Right atrium auricular region (tissue), 2 donors: Measurements from ENCODE around the gene KANSL1L. TPM values are rescaled to one million over a fixed set of nuclear protein-coding genes. Genes with fewer than 3 reads are reported as not detected.
"Not testable (repeated sequence)": the region's sequence is repeated elsewhere in the genome, so short reads cannot be mapped to it uniquely, and the experiment has no call there.

Experiments
- DNase-seq: peaks from one replicate; pipeline ENCODE4 v3.0.0-alpha.2; 2019; ENCODE audit warnings: low spot score
- H3K27ac ChIP-seq, 2 donors: fragments of 200-600 bp; sonication (generic); 1 replicate in 1 of 2; 2 replicates in 1 of 2; pipeline ENCODE4 v1.5.1; 2016 to 2019
- H3K27me3 ChIP-seq, 2 donors: fragments of 200-600 bp; sonication (generic); one replicate each; pipeline versions ENCODE4 v1.5.1 to v1.6.0; 2017 to 2019
- H3K36me3 ChIP-seq: fragments of 200-600 bp; sonication (generic); one replicate; pipeline ENCODE4 v1.5.1; 2016
- H3K4me1 ChIP-seq, 2 donors: fragments of 200-600 bp; sonication (generic); one replicate each; pipeline versions ENCODE4 v1.5.1 to v1.6.0; 2017 to 2019
- H3K4me3 ChIP-seq, 2 donors: fragments of 200-600 bp; sonication (generic); 1 replicate in 1 of 2; 2 replicates in 1 of 2; pipeline ENCODE4 v1.5.1; 2017 to 2019; ENCODE audit warnings: mild to moderate bottlenecking in 1 of 2, moderate library complexity in 1 of 2
- H3K9me3 ChIP-seq, 2 donors: fragments of 200-600 bp; sonication (generic); one replicate each; pipeline ENCODE4 v1.5.1; 2019
- total RNA-seq, 2 donors: library from RNA; depleted of rRNA; stranded (reverse); fragments of >200 nt; gene quantifications; one replicate each; pipeline ENCODE4 v1.1.0, GENCODE V29; 2016
- TF ChIP-seq, protein P1 (sequence below), 2 donors: fragments of 200-600 bp; sonication (generic); IDR thresholded peaks; one replicate each; pipeline ENCODE4 v1.5.1; 2019; ENCODE audit warnings: antibody characterized with exemption in 2 of 2

KANSL1L gene
- total RNA-seq, 2 donors from 2014 or later = 16.5 to 19.4 TPM

GRCh38 chr2:210195101-210195852 lies 24.1 kb upstream of the KANSL1L start:
- H3K4me3 ChIP-seq = peak overlapping the region in 1 of 2 donors; percentile 35
- no peak overlapping the region for H3K27ac ChIP-seq
- no peak for DNase-seq
- H3K9me3 ChIP-seq = no peaks in the 10 kb centered on the region
- TF ChIP-seq, protein P1, sequence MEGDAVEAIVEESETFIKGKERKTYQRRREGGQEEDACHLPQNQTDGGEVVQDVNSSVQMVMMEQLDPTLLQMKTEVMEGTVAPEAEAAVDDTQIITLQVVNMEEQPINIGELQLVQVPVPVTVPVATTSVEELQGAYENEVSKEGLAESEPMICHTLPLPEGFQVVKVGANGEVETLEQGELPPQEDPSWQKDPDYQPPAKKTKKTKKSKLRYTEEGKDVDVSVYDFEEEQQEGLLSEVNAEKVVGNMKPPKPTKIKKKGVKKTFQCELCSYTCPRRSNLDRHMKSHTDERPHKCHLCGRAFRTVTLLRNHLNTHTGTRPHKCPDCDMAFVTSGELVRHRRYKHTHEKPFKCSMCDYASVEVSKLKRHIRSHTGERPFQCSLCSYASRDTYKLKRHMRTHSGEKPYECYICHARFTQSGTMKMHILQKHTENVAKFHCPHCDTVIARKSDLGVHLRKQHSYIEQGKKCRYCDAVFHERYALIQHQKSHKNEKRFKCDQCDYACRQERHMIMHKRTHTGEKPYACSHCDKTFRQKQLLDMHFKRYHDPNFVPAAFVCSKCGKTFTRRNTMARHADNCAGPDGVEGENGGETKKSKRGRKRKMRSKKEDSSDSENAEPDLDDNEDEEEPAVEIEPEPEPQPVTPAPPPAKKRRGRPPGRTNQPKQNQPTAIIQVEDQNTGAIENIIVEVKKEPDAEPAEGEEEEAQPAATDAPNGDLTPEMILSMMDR (IDR thresholded peaks at IDR 0.05) = peak; percentile 52 to 82
- no peaks in the 10 kb centered on the region for H3K4me1 ChIP-seq
- no peaks in the 10 kb centered on the region for H3K27me3 ChIP-seq
- H3K36me3 ChIP-seq = no peaks in the 10 kb centered on the region

DNA sequence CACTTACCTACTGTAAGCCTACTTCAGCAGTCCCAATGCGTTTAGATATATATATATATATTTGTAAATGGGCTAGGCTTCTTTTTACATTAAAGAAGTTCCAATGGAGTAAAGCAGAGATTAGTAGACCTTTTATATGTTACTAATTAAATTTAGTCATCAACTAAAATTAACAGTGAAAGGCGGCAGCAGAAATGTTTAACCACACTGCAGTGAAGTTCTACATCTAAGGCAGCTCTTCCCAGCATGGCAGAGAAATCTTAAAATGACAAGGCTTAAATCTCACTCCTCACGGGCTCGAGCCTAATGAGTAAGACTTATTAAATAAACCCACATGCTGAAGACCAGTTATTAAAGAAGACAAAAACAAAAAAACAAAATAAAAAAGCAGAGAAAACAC lies 19.1 kb upstream of the KANSL1L start:
- H3K4me1 ChIP-seq = no peaks in the 10 kb centered on the region
- no peak overlapping the region for H3K4me3 ChIP-seq
- no peak for DNase-seq
- no peaks in the 10 kb centered on the region for H3K36me3 ChIP-seq
- TF ChIP-seq, protein P1 (IDR thresholded peaks at IDR 0.05) = no peak
- no peak overlapping the region for H3K27ac ChIP-seq
- no peaks in the 10 kb centered on the region for H3K27me3 ChIP-seq
- peaks cover 0 to 13% of the 10 kb centered on the region in 2 donors for H3K9me3 ChIP-seq

GRCh38 chr2:210189452-210190138 lies 18.4 kb upstream of the KANSL1L start:
- Histone ChIP-seq H3K9me3 (peaks cover 0 to 21% of the 10 kb centered on the region in 2 donors), H3K36me3 (no peaks in the 10 kb centered on the region), H3K27ac (no peak overlapping the region), H3K4me1 (no peaks in the 10 kb centered on the region), H3K4me3 (no peak overlapping the region), H3K27me3 (no peaks in the 10 kb centered on the region)
- TF ChIP-seq, protein P1 (IDR thresholded peaks at IDR 0.05) = no peak
- no peak for DNase-seq

- H3K27ac ChIP-seq = no peak overlapping the region
- no peaks in the 10 kb centered on the region for H3K36me3 ChIP-seq
- H3K9me3 ChIP-seq = peaks cover 0 to 29% of the 10 kb centered on the region in 2 donors
- DNase-seq = no peak
- no peak overlapping the region for H3K4me3 ChIP-seq
- TF ChIP-seq, protein P1 (IDR thresholded peaks at IDR 0.05) = no peak
- no peaks in the 10 kb centered on the region for H3K27me3 ChIP-seq
- H3K4me1 ChIP-seq = no peaks in the 10 kb centered on the region
Observed at GRCh38 chr2:210188755-210189154, 17.5 kb upstream of the KANSL1L start.

DNA sequence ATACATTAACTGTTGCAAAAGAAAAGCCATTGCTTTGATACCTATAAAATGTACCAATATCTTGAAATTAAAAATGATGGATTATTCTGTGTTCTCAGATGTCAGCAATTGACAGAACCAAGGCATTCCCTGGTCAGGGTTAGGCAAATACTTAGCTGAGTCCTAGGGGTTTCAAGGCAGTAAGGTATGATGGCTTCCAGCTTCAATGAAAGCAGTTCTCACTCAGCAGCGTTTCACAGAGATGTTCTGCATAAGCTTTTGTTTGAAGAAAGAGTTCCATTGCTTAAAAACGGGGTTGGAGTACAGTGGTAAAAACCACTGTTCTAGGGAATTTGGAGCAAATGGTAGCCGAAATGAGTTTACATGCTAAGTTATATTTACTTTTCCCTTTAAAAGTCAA lies 17.0 kb upstream of the KANSL1L start:
- no peaks in the 10 kb centered on the region for H3K27me3 ChIP-seq
- TF ChIP-seq, protein P1 (IDR thresholded peaks at IDR 0.05) = no peak
- no peaks in the 10 kb centered on the region for H3K4me1 ChIP-seq
- no peak overlapping the region for H3K4me3 ChIP-seq
- no peak overlapping the region for H3K27ac ChIP-seq
- DNase-seq = no peak
- H3K36me3 ChIP-seq = no peaks in the 10 kb centered on the region
- H3K9me3 ChIP-seq = peaks cover 0 to 32% of the 10 kb centered on the region in 2 donors

GRCh38 chr2:210183936-210184335 lies 12.7 kb upstream of the KANSL1L start:
- peaks cover 0 to 32% of the 10 kb centered on the region in 2 donors for H3K9me3 ChIP-seq
- H3K27ac ChIP-seq, H3K4me3 ChIP-seq, H3K36me3 ChIP-seq, H3K27me3 ChIP-seq, DNase-seq, H3K4me1 ChIP-seq: not testable (repeated sequence)

- peaks cover 0 to 32% of the 10 kb centered on the region in 2 donors for H3K9me3 ChIP-seq
- H3K4me1 ChIP-seq, DNase-seq, H3K27ac ChIP-seq, H3K27me3 ChIP-seq, H3K4me3 ChIP-seq, H3K36me3 ChIP-seq: not testable (repeated sequence)
Observed at GRCh38 chr2:210181606-210182088, 10.4 kb upstream of the KANSL1L start.

DNA sequence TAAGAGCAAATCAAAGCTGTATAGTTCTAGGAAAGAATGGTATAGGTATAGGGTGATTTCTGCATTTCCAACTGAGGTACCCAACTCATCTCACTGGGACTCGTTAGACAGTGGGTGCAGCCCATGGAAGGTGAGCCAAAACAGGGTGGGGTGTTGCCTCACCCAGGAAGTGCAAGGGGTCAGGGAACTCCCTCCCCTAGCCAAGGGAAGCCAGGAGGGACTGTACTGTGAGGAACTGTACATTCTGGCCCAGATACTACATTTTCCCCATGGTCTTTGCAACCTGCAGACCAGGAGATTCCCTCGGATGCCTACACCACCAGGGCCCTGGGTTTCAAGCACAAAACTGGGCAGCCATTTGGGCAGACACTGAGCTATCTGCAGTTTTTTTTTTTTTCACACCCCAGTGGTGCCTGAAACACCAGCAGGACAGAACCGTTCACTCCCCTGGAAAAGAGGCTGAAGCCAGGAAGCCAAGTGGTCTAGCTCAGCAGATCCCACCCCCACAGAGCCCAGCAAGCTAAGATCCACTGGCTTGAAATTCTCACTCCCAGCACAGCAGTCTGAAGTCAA lies 9.9 kb upstream of the KANSL1L start:
- peaks cover 0 to 27% of the 10 kb centered on the region in 2 donors for H3K9me3 ChIP-seq
- not testable (repeated sequence) for H3K36me3 ChIP-seq, H3K4me3 ChIP-seq, H3K4me1 ChIP-seq, H3K27ac ChIP-seq, DNase-seq, H3K27me3 ChIP-seq
